Measurements from ENCODE around the gene OXCT1. TPM values are rescaled to one million over a fixed set of nuclear protein-coding genes. Genes with fewer than 3 reads are reported as not detected.

Gene OXCT1
- total and polyA plus RNA-seq, 2 of the 13 experiments (the other 11 are each of a cell fraction or from before 2014, with no cell fraction given): 0.92 to 4.7 TPM

GRCh38 chr5:41883936-41884335 is 13.7 kb upstream of the OXCT1 start:
- in situ Hi-C loops (cut with HindIII; ENCODE audit: extremely low pct_ligation_motif_present, low pct_unique_long_range_greater_than_20kb): no loop called here
- Histone ChIP-seq H2AFZ (ENCODE audit: low read length) (no peak overlapping the region), H4K20me1 (ENCODE audit: insufficient read depth, low read length) (no peaks in the 10 kb centered on the region), H3K4me3 (replicated peaks in 1 of 3; ENCODE audit: insufficient read depth in 1 of 3, low read depth in 2 of 3, low read length in 3 of 3) (no peak overlapping the region), H3K27me3 (ENCODE audit: control insufficient read depth in 1 of 2, insufficient read depth in 2 of 2, low read length in 2 of 2) (no peaks in the 10 kb centered on the region), H3K9ac (ENCODE audit: insufficient read depth, low read depth, low read length) (no peak overlapping the region), H3K4me1 (ENCODE audit: insufficient read depth, low read length) (peaks cover 4% of the 10 kb centered on the region), H3K79me2 (ENCODE audit: insufficient read depth, low read length) (no peaks in the 10 kb centered on the region), H3K9me3 (ENCODE audit: low read length) (no peaks in the 10 kb centered on the region), H3K36me3 (replicated peaks in 1 of 2; ENCODE audit: control insufficient read depth in 1 of 2, insufficient read depth in 2 of 2, low read length in 2 of 2) (no peaks in the 10 kb centered on the region), H3K27ac (ENCODE audit: extremely low read length, insufficient read depth, low read length) (no peak overlapping the region), H3K4me2 (ENCODE audit: low read depth, low read length) (no peak overlapping the region)
- DNase-seq (ENCODE audit: low spot score) (no peak), ATAC-seq (no peak), FAIRE-seq (no peak)
- WGBS (ENCODE audit: low lambda C conversion rate): 54% methylated on average over 2 of the region's 2 CpGs
- intact Hi-C loops (cut with micrococcal nuclease; ENCODE audit: unreplicated experiment): no loop called here
- BruUV-seq (replicated peaks): no TSS peak
- CTCF ChIA-PET (ENCODE audit: low intra/inter-chr PET ratio, low total read pairs): no interaction called here
- POLR2A ChIA-PET: no interaction called here
- TF ChIP-seq ZNF281 (CRISPR knock-in tag; IDR thresholded peaks at IDR 0.05; ENCODE audit: borderline replicate concordance) (no peak), ZC3H4 (CRISPR knock-in tag; IDR thresholded peaks at IDR 0.05; ENCODE audit: borderline replicate concordance) (no peak), HNRNPL (IDR thresholded peaks at IDR 0.05; ENCODE audit: low read depth, low read length) (no peak), SNAPC4 (CRISPR knock-in tag; IDR thresholded peaks at IDR 0.05) (no peak), GPN1 (CRISPR knock-in tag; IDR thresholded peaks at IDR 0.05; ENCODE audit: borderline replicate concordance) (no peak), PHF8 (CRISPR knock-in tag; IDR thresholded peaks at IDR 0.05) (no peak), HNRNPK (IDR thresholded peaks at IDR 0.05; ENCODE audit: low read depth, low read length, poor library complexity, severe bottlenecking) (no peak), ZNF10 (CRISPR knock-in tag; IDR thresholded peaks at IDR 0.05; ENCODE audit: borderline replicate concordance, low read depth) (no peak), CSRNP2 (CRISPR knock-in tag; conservative IDR thresholded peaks at IDR 0.05; ENCODE audit: low read depth) (no peak), EED (CRISPR knock-in tag; IDR thresholded peaks at IDR 0.05) (no peak), TBL1XR1 (IDR thresholded peaks at IDR 0.05; ENCODE audit: borderline replicate concordance, low read length, partially characterized antibody) (no peak), SYNCRIP (IDR thresholded peaks at IDR 0.05; ENCODE audit: insufficient read depth, low read depth, low read length) (no peak), XBP1 (CRISPR knock-in tag; IDR thresholded peaks at IDR 0.05) (no peak), SP5 (CRISPR knock-in tag; IDR thresholded peaks at IDR 0.05; ENCODE audit: borderline replicate concordance, low read depth) (no peak), BCL3 (CRISPR knock-in tag; IDR thresholded peaks at IDR 0.05) (no peak)
